ENCODE results near the gene ARHGAP4.

ARHGAP4 gene

GRCh38 chrX:153969904-153970356 lies 43.9 kb upstream of the ARHGAP4 start:
- Histone ChIP-seq H3K4me1 (ENCODE audit: control insufficient read depth in 1 of 2, insufficient read depth in 2 of 2, low read length in 2 of 2) (peaks cover 40 to 51% of the 10 kb centered on the region in 2 donors), H3K27ac (ENCODE audit: low read depth, low read length) (peak overlapping the region; percentile 32), H3K9ac (ENCODE audit: low read depth in 1 of 2, low read length in 2 of 2) (peak overlapping the region; percentile 56 to 66), H3K36me3 (ENCODE audit: control insufficient read depth in 1 of 2, insufficient read depth in 2 of 2, low read length in 2 of 2) (no peaks in the 10 kb centered on the region), H3K9me3 (ENCODE audit: control insufficient read depth in 1 of 2, low read length in 2 of 2) (no peaks in the 10 kb centered on the region), H3K4me3 (ENCODE audit: low read depth in 1 of 2, low read length in 2 of 2) (peak overlapping the region; percentile 66 to 86), H3K27me3 (ENCODE audit: control insufficient read depth in 1 of 2, insufficient read depth in 2 of 2, low read length in 2 of 2) (no peaks in the 10 kb centered on the region)

DNA sequence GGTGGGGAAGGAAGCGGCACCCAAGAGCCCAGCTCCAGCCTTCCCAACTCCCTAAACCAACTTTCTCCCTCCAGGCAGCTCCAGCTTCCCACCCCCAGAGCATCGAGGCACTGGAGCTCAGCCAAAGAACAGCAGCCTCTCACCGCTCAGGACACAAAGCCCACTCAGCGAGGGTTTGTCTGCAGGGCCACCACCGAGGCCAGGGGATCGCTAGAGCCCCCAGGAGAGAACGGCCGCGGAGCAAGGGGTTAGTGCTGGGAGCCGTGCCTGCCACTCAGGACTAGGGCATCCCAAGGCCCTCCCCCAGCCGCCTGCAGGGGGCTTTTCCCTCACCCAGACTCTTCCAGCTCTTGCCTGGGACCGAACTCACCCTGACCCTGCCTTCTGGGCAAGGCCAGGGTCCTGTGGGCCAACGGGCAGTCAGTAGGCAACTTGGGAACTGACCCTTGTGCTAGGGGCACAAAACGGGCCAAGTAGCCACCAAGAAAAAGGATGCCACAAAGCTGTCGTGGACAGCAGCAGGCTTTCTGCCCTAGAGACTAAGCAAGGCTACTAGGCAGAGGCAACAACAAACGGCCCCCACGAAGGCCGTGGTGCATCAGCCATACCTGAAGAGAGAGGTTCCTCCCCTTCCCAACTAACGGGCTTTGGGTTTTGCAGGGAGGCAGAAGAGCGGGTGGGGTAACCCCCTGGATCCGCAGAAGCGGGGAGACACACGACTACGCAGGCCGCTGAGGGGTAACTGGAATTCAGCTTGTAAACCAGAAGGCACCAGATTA lies 43.2 kb upstream of the ARHGAP4 start:
- Histone ChIP-seq H3K27me3 (ENCODE audit: control insufficient read depth in 1 of 2, insufficient read depth in 2 of 2, low read length in 2 of 2) (no peaks in the 10 kb centered on the region), H3K9me3 (ENCODE audit: control insufficient read depth in 1 of 2, low read length in 2 of 2) (no peaks in the 10 kb centered on the region), H3K9ac (ENCODE audit: low read depth in 1 of 2, low read length in 2 of 2) (peak overlapping the region; percentile 56 to 66), H3K27ac (ENCODE audit: low read depth, low read length) (peak overlapping the region; percentile 50), H3K36me3 (ENCODE audit: control insufficient read depth in 1 of 2, insufficient read depth in 2 of 2, low read length in 2 of 2) (no peaks in the 10 kb centered on the region), H3K4me1 (ENCODE audit: control insufficient read depth in 1 of 2, insufficient read depth in 2 of 2, low read length in 2 of 2) (peaks cover 34 to 44% of the 10 kb centered on the region in 2 donors), H3K4me3 (ENCODE audit: low read depth in 1 of 2, low read length in 2 of 2) (peak overlapping the region; percentile 66 to 86)

DNA sequence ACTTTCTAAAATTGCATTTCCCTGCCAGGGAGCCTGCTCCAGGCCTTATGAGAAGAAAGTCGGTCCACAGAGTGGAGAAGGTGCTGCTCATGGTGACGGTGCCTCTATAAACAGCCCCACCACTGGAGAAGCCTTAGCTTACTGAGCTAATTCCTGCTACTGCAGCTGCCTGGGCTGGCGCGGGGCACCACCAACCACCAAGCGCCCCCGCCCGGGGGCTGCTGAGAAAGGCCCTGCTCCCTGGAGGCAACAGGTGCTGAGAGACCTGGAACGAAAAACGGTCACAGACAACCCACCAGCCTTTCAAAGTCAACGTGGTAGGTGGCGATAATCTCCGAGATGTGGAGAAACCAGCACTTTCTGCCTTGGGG lies 42.7 kb upstream of the ARHGAP4 start:
- H3K9me3 ChIP-seq (ENCODE audit: control insufficient read depth in 1 of 2, low read length in 2 of 2) = no peaks in the 10 kb centered on the region
- peaks cover 28 to 40% of the 10 kb centered on the region in 2 donors for H3K4me1 ChIP-seq (ENCODE audit: control insufficient read depth in 1 of 2, insufficient read depth in 2 of 2, low read length in 2 of 2)
- H3K36me3 ChIP-seq (ENCODE audit: control insufficient read depth in 1 of 2, insufficient read depth in 2 of 2, low read length in 2 of 2) = peaks cover 0 to under 1% of the 10 kb centered on the region in 2 donors
- no peaks in the 10 kb centered on the region for H3K27me3 ChIP-seq (ENCODE audit: control insufficient read depth in 1 of 2, insufficient read depth in 2 of 2, low read length in 2 of 2)
- H3K9ac ChIP-seq (ENCODE audit: low read depth in 1 of 2, low read length in 2 of 2) = peak overlapping the region; percentile 56 to 66
- peak overlapping the region; percentile 32 for H3K27ac ChIP-seq (ENCODE audit: low read depth, low read length)
- H3K4me3 ChIP-seq (ENCODE audit: low read depth in 1 of 2, low read length in 2 of 2) = peak overlapping the region; percentile 66 to 86

DNA sequence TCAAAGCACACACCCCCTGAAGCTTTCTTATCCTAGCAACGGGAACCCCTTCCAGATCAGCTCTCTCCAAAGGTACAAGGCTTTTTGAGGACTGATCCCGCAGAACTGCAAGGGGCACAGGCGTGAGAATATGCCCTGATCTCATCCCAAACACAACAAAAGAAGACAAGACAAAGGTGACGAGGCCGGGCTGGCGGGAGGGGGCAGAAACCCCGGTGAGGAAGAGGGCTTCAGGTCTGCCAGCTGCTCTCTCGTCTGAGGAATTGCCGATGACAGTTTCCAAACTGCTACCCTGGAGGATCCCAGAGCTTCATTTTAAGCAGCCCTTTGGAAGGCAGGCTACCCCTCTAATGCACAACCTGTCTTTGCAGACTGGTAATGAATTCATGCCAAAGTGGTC lies 42.2 kb upstream of the ARHGAP4 start:
- peak overlapping the region; percentile 45 to 86 for H3K4me3 ChIP-seq (ENCODE audit: low read depth in 1 of 2, low read length in 2 of 2)
- peaks cover 4 to 5% of the 10 kb centered on the region in 2 donors for H3K36me3 ChIP-seq (ENCODE audit: control insufficient read depth in 1 of 2, insufficient read depth in 2 of 2, low read length in 2 of 2)
- H3K9ac ChIP-seq (ENCODE audit: low read depth in 1 of 2, low read length in 2 of 2) = peak overlapping the region; percentile 56 to 66
- H3K4me1 ChIP-seq (ENCODE audit: control insufficient read depth in 1 of 2, insufficient read depth in 2 of 2, low read length in 2 of 2) = peaks cover 24 to 35% of the 10 kb centered on the region in 2 donors
- H3K9me3 ChIP-seq (ENCODE audit: control insufficient read depth in 1 of 2, low read length in 2 of 2) = no peaks in the 10 kb centered on the region
- no peak overlapping the region for H3K27ac ChIP-seq (ENCODE audit: low read depth, low read length)
- no peaks in the 10 kb centered on the region for H3K27me3 ChIP-seq (ENCODE audit: control insufficient read depth in 1 of 2, insufficient read depth in 2 of 2, low read length in 2 of 2)

DNA sequence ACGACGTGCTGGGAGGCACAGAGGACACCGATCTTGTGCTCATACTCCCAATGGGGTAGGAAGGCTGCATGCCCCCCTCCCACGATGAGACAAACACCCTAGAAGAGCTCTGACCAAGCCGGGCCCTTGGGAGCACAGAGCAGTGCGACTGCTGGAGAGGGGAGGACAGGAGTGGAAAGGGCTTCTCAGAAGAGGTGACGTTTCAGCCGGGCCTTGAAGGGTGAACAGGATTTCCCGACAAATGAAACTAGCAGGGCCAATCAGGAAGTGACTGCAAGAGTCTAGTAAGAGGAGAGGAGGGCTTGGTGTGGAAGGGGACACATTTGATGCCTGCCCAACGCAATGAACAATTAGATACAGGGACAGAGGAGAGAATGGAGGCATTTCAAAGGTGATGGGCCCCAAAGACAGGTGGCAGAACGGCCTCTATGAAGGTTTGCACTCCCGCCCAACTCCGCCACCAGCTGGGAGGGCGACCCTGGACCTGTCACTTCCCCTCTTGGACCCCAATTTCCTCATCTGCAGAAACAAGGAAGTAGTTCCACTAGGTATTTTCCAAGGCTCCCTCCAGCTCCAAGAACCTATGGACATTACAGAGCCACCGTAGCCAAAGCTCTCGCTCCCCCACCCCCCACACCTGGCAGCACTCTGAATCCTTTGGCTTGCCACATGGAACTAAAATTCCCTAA lies 41.6 kb upstream of the ARHGAP4 start:
- peak overlapping the region in 1 of 2 donors; percentile 56 for H3K9ac ChIP-seq (ENCODE audit: low read depth in 1 of 2, low read length in 2 of 2)
- H3K36me3 ChIP-seq (ENCODE audit: control insufficient read depth in 1 of 2, insufficient read depth in 2 of 2, low read length in 2 of 2) = peaks cover 9 to 11% of the 10 kb centered on the region in 2 donors
- H3K9me3 ChIP-seq (ENCODE audit: control insufficient read depth in 1 of 2, low read length in 2 of 2) = no peaks in the 10 kb centered on the region
- peak overlapping the region; percentile 25 for H3K27ac ChIP-seq (ENCODE audit: low read depth, low read length)
- H3K27me3 ChIP-seq (ENCODE audit: control insufficient read depth in 1 of 2, insufficient read depth in 2 of 2, low read length in 2 of 2) = no peaks in the 10 kb centered on the region
- peak overlapping the region; percentile 45 to 86 for H3K4me3 ChIP-seq (ENCODE audit: low read depth in 1 of 2, low read length in 2 of 2)
- peaks cover 24 to 34% of the 10 kb centered on the region in 2 donors for H3K4me1 ChIP-seq (ENCODE audit: control insufficient read depth in 1 of 2, insufficient read depth in 2 of 2, low read length in 2 of 2)

DNA sequence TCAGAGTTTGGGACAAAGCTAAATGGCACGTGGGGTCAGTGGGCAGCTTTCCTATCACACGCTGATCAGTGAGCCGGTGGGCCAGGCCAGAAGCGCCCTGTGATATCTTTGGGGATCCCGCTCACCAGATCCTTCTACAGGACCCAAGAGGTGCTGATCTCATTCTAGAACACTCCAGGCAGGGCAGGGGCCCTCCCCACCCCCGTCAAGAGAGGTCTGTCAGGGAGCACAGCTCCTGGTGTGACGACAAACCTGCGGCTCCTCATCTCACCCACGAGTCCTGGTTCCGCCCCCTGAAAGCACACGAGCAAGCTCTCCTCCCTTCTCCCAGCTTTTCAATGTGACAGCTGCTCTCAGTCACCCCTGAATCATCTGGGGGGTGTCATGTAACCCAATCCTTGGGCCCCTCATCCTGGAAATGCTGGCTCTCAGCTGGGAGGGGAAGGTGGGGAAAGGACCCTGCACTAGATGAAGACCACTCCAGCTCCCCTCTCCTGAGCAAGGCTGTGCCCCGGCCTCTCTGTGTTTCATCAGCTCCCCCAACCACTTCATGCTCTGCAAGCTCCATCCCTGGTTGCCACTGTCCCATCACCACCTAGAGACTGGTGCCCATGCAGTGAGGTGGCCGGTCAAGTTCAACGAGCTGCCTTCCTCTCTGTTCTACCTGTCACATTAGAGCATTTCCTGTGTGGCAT lies 40.9 kb upstream of the ARHGAP4 start:
- peaks cover 24 to 34% of the 10 kb centered on the region in 2 donors for H3K4me1 ChIP-seq (ENCODE audit: control insufficient read depth in 1 of 2, insufficient read depth in 2 of 2, low read length in 2 of 2)
- H3K36me3 ChIP-seq (ENCODE audit: control insufficient read depth in 1 of 2, insufficient read depth in 2 of 2, low read length in 2 of 2) = peaks cover 16 to 18% of the 10 kb centered on the region in 2 donors
- no peaks in the 10 kb centered on the region for H3K9me3 ChIP-seq (ENCODE audit: control insufficient read depth in 1 of 2, low read length in 2 of 2)
- H3K4me3 ChIP-seq (ENCODE audit: low read depth in 1 of 2, low read length in 2 of 2) = peak overlapping the region; percentile 21 to 45
- H3K27ac ChIP-seq (ENCODE audit: low read depth, low read length) = peak overlapping the region; percentile 25
- no peaks in the 10 kb centered on the region for H3K27me3 ChIP-seq (ENCODE audit: control insufficient read depth in 1 of 2, insufficient read depth in 2 of 2, low read length in 2 of 2)
- peak overlapping the region; percentile 10 to 32 for H3K9ac ChIP-seq (ENCODE audit: low read depth in 1 of 2, low read length in 2 of 2)

GRCh38 chrX:153966283-153966688 lies 40.2 kb upstream of the ARHGAP4 start:
- no peak overlapping the region for H3K27ac ChIP-seq (ENCODE audit: low read depth, low read length)
- peaks cover 23 to 25% of the 10 kb centered on the region in 2 donors for H3K36me3 ChIP-seq (ENCODE audit: control insufficient read depth in 1 of 2, insufficient read depth in 2 of 2, low read length in 2 of 2)
- no peak overlapping the region for H3K4me3 ChIP-seq (ENCODE audit: low read depth in 1 of 2, low read length in 2 of 2)
- H3K9me3 ChIP-seq (ENCODE audit: control insufficient read depth in 1 of 2, low read length in 2 of 2) = no peaks in the 10 kb centered on the region
- H3K9ac ChIP-seq (ENCODE audit: low read depth in 1 of 2, low read length in 2 of 2) = no peak overlapping the region
- H3K4me1 ChIP-seq (ENCODE audit: control insufficient read depth in 1 of 2, insufficient read depth in 2 of 2, low read length in 2 of 2) = peaks cover 24 to 34% of the 10 kb centered on the region in 2 donors
- no peaks in the 10 kb centered on the region for H3K27me3 ChIP-seq (ENCODE audit: control insufficient read depth in 1 of 2, insufficient read depth in 2 of 2, low read length in 2 of 2)

GRCh38 chrX:153965406-153965805 lies 39.3 kb upstream of the ARHGAP4 start:
- peaks cover 28 to 33% of the 10 kb centered on the region in 2 donors for H3K36me3 ChIP-seq (ENCODE audit: control insufficient read depth in 1 of 2, insufficient read depth in 2 of 2, low read length in 2 of 2)
- no peaks in the 10 kb centered on the region for H3K27me3 ChIP-seq (ENCODE audit: control insufficient read depth in 1 of 2, insufficient read depth in 2 of 2, low read length in 2 of 2)
- H3K4me1 ChIP-seq (ENCODE audit: control insufficient read depth in 1 of 2, insufficient read depth in 2 of 2, low read length in 2 of 2) = peaks cover 24 to 34% of the 10 kb centered on the region in 2 donors
- no peak overlapping the region for H3K27ac ChIP-seq (ENCODE audit: low read depth, low read length)
- no peak overlapping the region for H3K4me3 ChIP-seq (ENCODE audit: low read depth in 1 of 2, low read length in 2 of 2)
- no peaks in the 10 kb centered on the region for H3K9me3 ChIP-seq (ENCODE audit: control insufficient read depth in 1 of 2, low read length in 2 of 2)
- no peak overlapping the region for H3K9ac ChIP-seq (ENCODE audit: low read depth in 1 of 2, low read length in 2 of 2)

DNA sequence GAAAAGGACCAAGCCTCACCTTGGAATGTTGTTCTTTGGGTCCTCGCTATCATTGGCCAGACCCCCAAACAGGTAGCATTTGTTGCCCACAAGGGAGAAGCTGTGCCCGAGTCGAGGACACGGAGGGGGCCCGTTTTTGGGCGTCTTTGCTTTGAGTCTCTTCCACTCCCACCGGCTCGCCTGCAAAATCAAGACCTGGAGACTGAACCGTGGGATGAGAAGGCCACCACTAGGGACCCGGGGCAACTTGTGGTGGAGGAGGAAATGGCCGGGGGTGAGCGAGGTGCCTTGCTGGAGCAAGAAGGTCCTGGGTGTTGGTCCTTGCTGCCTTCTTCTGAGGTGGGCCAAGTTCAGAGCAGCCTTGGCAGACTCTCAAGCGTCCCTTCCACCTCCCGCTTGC lies 38.0 kb upstream of the ARHGAP4 start:
- peaks cover 24 to 28% of the 10 kb centered on the region in 2 donors for H3K4me1 ChIP-seq (ENCODE audit: control insufficient read depth in 1 of 2, insufficient read depth in 2 of 2, low read length in 2 of 2)
- no peak overlapping the region for H3K27ac ChIP-seq (ENCODE audit: low read depth, low read length)
- H3K9me3 ChIP-seq (ENCODE audit: control insufficient read depth in 1 of 2, low read length in 2 of 2) = no peaks in the 10 kb centered on the region
- H3K9ac ChIP-seq (ENCODE audit: low read depth in 1 of 2, low read length in 2 of 2) = no peak overlapping the region
- H3K36me3 ChIP-seq (ENCODE audit: control insufficient read depth in 1 of 2, insufficient read depth in 2 of 2, low read length in 2 of 2) = peaks cover 32 to 46% of the 10 kb centered on the region in 2 donors
- H3K27me3 ChIP-seq (ENCODE audit: control insufficient read depth in 1 of 2, insufficient read depth in 2 of 2, low read length in 2 of 2) = no peaks in the 10 kb centered on the region
- H3K4me3 ChIP-seq (ENCODE audit: low read depth in 1 of 2, low read length in 2 of 2) = no peak overlapping the region

- Histone ChIP-seq H3K27me3 (ENCODE audit: control insufficient read depth in 1 of 2, insufficient read depth in 2 of 2, low read length in 2 of 2) (no peaks in the 10 kb centered on the region), H3K36me3 (ENCODE audit: control insufficient read depth in 1 of 2, insufficient read depth in 2 of 2, low read length in 2 of 2) (peaks cover 34 to 52% of the 10 kb centered on the region in 2 donors), H3K9me3 (ENCODE audit: control insufficient read depth in 1 of 2, low read length in 2 of 2) (no peaks in the 10 kb centered on the region), H3K9ac (ENCODE audit: low read depth in 1 of 2, low read length in 2 of 2) (no peak overlapping the region), H3K4me3 (ENCODE audit: low read depth in 1 of 2, low read length in 2 of 2) (no peak overlapping the region), H3K27ac (ENCODE audit: low read depth, low read length) (no peak overlapping the region), H3K4me1 (ENCODE audit: control insufficient read depth in 1 of 2, insufficient read depth in 2 of 2, low read length in 2 of 2) (peaks cover 23 to 24% of the 10 kb centered on the region in 2 donors)
Measured at GRCh38 chrX:153963546-153963945, 37.5 kb upstream of the ARHGAP4 start.
